AG04449 (cell line): ENCODE results near the gene CHST11.

Experiments
- CTCF ChIA-PET: fragments of 350-600 bp; formaldehyde crosslinking; extraction: SDS; loops from one replicate; lab custom pipeline; 2021; ENCODE audit warnings: antibody characterized with exemption; lab: Yijun Ruan, JAX
- POLR2A ChIA-PET: fragments of 400-600, 350-600 bp; formaldehyde crosslinking; extraction: SDS; loops from one replicate; lab custom pipeline; 2020; ENCODE audit warnings: antibody characterized with exemption, inconsistent platforms; lab: Yijun Ruan, JAX
- DNase-seq: peaks from one replicate; pipeline ENCODE4 v3.0.0-alpha.2; 2010; ENCODE audit warnings: low read depth, low spot score
- H3K4me3 ChIP-seq: 2 replicates; pipeline ENCODE4 v1.5.1; 2011; ENCODE audit warnings: low read depth, mild to moderate bottlenecking, control low read depth, low read length
- TF ChIP-seq, protein P1 (sequence below): IDR thresholded peaks from one replicate; pipeline ENCODE4 v1.5.1; 2011; ENCODE audit warnings: mild to moderate bottlenecking, moderate library complexity, low read length, control low read depth, inconsistent platforms; ENCODE audit not compliant: insufficient read depth; ENCODE audit errors: missing control alignments

Gene CHST11

GRCh38 chr12:104665296-104665695, 208.5 kb downstream of the CHST11 start:
- ChIA-PET CTCF (no interaction called here), POLR2A (no interaction called here)
- DNase-seq = no peak
- TF ChIP-seq, protein P1, sequence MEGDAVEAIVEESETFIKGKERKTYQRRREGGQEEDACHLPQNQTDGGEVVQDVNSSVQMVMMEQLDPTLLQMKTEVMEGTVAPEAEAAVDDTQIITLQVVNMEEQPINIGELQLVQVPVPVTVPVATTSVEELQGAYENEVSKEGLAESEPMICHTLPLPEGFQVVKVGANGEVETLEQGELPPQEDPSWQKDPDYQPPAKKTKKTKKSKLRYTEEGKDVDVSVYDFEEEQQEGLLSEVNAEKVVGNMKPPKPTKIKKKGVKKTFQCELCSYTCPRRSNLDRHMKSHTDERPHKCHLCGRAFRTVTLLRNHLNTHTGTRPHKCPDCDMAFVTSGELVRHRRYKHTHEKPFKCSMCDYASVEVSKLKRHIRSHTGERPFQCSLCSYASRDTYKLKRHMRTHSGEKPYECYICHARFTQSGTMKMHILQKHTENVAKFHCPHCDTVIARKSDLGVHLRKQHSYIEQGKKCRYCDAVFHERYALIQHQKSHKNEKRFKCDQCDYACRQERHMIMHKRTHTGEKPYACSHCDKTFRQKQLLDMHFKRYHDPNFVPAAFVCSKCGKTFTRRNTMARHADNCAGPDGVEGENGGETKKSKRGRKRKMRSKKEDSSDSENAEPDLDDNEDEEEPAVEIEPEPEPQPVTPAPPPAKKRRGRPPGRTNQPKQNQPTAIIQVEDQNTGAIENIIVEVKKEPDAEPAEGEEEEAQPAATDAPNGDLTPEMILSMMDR = no peak
- no peak overlapping the region for H3K4me3 ChIP-seq

DNA sequence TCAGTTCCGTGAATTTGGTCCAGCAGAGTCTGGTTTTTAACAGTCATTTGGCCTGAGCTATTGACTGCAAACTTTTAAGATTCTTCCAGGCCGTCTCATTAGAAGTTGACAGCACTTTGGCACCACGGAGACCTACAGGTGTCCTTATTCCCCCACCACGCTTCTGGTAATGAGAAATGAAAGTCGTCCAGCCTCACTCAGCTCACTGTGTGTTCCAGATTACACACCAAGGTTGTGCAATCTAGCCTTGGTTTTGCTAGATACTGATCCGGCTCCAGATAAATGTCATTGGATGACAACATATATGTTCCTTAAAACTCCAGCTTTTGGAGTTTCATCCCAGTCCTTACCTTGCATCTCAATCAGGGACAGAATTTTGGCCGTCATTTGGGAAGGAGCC, 210.4 kb downstream of the CHST11 start:
- TF ChIP-seq, protein P1 = no peak
- POLR2A ChIA-PET = no interaction called here
- CTCF ChIA-PET = interaction anchor here (1.3 to 2.7 kb wide), 3 partner anchors 56 to 285 kb away, joined by 3 to 11 read pairs (median 5); no protein-coding TSS in a partner anchor
- no peak for DNase-seq
- H3K4me3 ChIP-seq = no peak overlapping the region

DNA sequence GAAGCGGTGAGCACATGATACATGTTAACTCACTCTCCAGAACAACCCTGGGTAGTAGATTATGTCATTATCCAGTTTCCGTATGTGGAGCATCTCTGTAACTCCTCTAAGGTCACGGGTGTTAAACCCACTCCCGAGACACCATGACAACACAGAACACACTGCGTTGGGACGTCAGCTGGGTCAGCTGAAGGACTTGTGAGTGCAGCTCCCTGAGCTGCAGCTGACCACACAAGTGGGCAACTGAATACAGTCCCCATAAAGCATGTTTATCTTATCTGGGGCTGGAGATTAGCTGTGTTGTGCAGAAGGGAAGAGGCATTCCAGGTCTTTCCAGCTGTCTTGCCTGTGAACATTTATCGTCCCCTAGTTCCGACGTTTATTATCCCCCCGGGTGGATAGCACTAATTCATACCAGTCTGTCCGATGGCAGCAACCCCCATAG, 211.5 kb downstream of the CHST11 start:
- no peak overlapping the region for H3K4me3 ChIP-seq
- ChIA-PET CTCF (interaction anchor here (1.3 to 2.7 kb wide), 4 partner anchors 8 to 287 kb away, joined by 3 to 11 read pairs (median 4); no protein-coding TSS in a partner anchor), POLR2A (no interaction called here)
- TF ChIP-seq, protein P1 = no peak
- no peak for DNase-seq

- no peak overlapping the region for H3K4me3 ChIP-seq
- no peak for DNase-seq
- TF ChIP-seq, protein P1 = no peak
- ChIA-PET CTCF (interaction anchor here (0.5 to 2.7 kb wide), 5 partner anchors 9 to 469 kb away, joined by 3 to 11 read pairs (median 3); no protein-coding TSS in a partner anchor), POLR2A (no interaction called here)
These were observed 212.5 kb downstream of the CHST11 start for GRCh38 chr12:104669089-104669721.

- no peak for DNase-seq
- ChIA-PET POLR2A (no interaction called here), CTCF (interaction anchor here (0.5 to 1.3 kb wide), 2 partner anchors 11 to 469 kb away, joined by 3 read pairs; no protein-coding TSS in a partner anchor)
- H3K4me3 ChIP-seq = no peak overlapping the region
- TF ChIP-seq, protein P1 = no peak
These were observed 213.1 kb downstream of the CHST11 start for GRCh38 chr12:104669851-104670337.
